HCT116 (cell line): Measurements from ENCODE around the gene SYT11. TPM values are rescaled to one million over a fixed set of nuclear protein-coding genes. Genes with fewer than 3 reads are reported as not detected.

Experiments used
- ATAC-seq: fragments of 200-7000 bp; cut with Tn5 transposase; 2 replicates; pipeline ENCODE4 v1.9.1; 2020; ENCODE audit warnings: mild to moderate bottlenecking, moderate library complexity
- BruUV-seq: library from RNA; stranded (reverse); fragments of 400-500 nt; replicated peaks from 2 replicates; lab custom pipeline; 2021; lab: Mats Ljungman, UMichigan
- CTCF ChIA-PET: fragments of 300-600 bp; sonication (Branson Sonifier 250); formaldehyde crosslinking; loops from one replicate; lab custom pipeline; 2021; ENCODE audit warnings: antibody characterized with exemption; lab: Charles Lee
- POLR2A ChIA-PET: fragments of 300-600, 350-600 bp; sonication (Branson Sonifier 250); formaldehyde crosslinking; loops from one replicate; lab custom pipeline; 2021; ENCODE audit warnings: antibody characterized with exemption; lab: Charles Lee
- RAD21 ChIA-PET, 2 experiments: fragments of 300-600 bp; sonication (Branson Sonifier 250); formaldehyde crosslinking; loops; one replicate each; lab custom pipeline; 2023; ENCODE audit warnings: low total read pairs in 2 of 2; ENCODE audit not compliant: uncharacterized antibody in 2 of 2, unreplicated experiment in 2 of 2, low non-redundant PET in 1 of 2; lab: Charles Lee
- DNase-seq: peaks from one replicate; pipeline ENCODE4 v3.0.0-alpha.2; 2010; ENCODE audit warnings: low read depth, low spot score
- H2AFZ ChIP-seq: fragments of 200-600 bp; shearing (Covaris generic), sonication (generic); 2 replicates; pipeline ENCODE4 v1.6.1; 2017; ENCODE audit warnings: low read depth, mixed run types, mixed read lengths, antibody characterized with exemption, low read length; ENCODE audit not compliant: poor library complexity, severe bottlenecking
- H3K27ac ChIP-seq: 2 replicates; pipeline ENCODE4 v1.5.1; 2012; ENCODE audit warnings: low read depth, low read length
- H3K27me3 ChIP-seq: fragments of 200-600 bp; sonication (generic); 2 replicates; pipeline ENCODE4 v1.6.1; 2016; ENCODE audit warnings: mixed run types, low read length, mixed read lengths; ENCODE audit not compliant: insufficient read depth
- H3K36me3 ChIP-seq, 2 experiments: fragments of 200-500 bp in 1 of 2; fragments of 200-600 bp in 1 of 2; sonication (Bioruptor generic) in 1 of 2; sonication (generic) in 1 of 2; 2 replicates each; pipeline versions ENCODE4 v1.5.1 to v1.6.1; 2014 to 2016; ENCODE audit warnings: low read length in 2 of 2, inconsistent platforms in 1 of 2, mixed read lengths in 1 of 2, mixed run types in 1 of 2; ENCODE audit not compliant: insufficient read depth in 2 of 2, control insufficient read depth in 1 of 2
- H3K4me1 ChIP-seq, 2 experiments: fragments of 200-600 bp in 1 of 2; sonication (generic) in 1 of 2; 2 replicates each; pipeline versions ENCODE4 v1.5.1 to v1.6.1; 2012 to 2017; ENCODE audit warnings: low read length in 2 of 2, inconsistent platforms in 1 of 2, mild to moderate bottlenecking in 1 of 2, mixed read lengths in 1 of 2, mixed run types in 1 of 2, moderate library complexity in 1 of 2; ENCODE audit not compliant: insufficient read depth in 2 of 2, control insufficient read depth in 1 of 2
- H3K4me2 ChIP-seq: fragments of 200-600 bp; sonication (generic); 2 replicates; pipeline ENCODE4 v1.6.1; 2017; ENCODE audit warnings: mixed run types, low read length, mixed read lengths
- H3K4me3 ChIP-seq, 2 experiments: fragments of 200-600 bp in 1 of 2; sonication (generic) in 1 of 2; replicated peaks in 1 of 2; 2 replicates each; pipeline ENCODE4 v1.5.1; 2011 to 2016; ENCODE audit warnings: low read length in 2 of 2, control low read depth in 1 of 2, low read depth in 1 of 2, mild to moderate bottlenecking in 1 of 2, mixed read lengths in 1 of 2, mixed run types in 1 of 2
- H3K79me2 ChIP-seq: fragments of 200-600 bp; sonication (generic); 2 replicates; pipeline ENCODE4 v1.6.1; 2017; ENCODE audit warnings: mild to moderate bottlenecking, mixed run types, low read length, moderate library complexity, mixed read lengths; ENCODE audit not compliant: insufficient read depth
- H3K9ac ChIP-seq: fragments of 200-600 bp; sonication (generic); 2 replicates; pipeline ENCODE4 v1.6.1; 2016; ENCODE audit warnings: low read length, mixed read lengths
- H3K9me2 ChIP-seq: fragments of 200-600 bp; sonication (generic), shearing (Covaris generic); 2 replicates; pipeline ENCODE4 v1.6.1; 2017; ENCODE audit warnings: mixed run types, mild to moderate bottlenecking, moderate library complexity; ENCODE audit not compliant: insufficient read depth
- H3K9me3 ChIP-seq, 2 experiments: fragments of 200-500 bp in 1 of 2; fragments of 200-600 bp in 1 of 2; sonication (Bioruptor generic) in 1 of 2; sonication (generic) in 1 of 2; 2 replicates each; pipeline ENCODE4 v1.6.1; 2014 to 2017; ENCODE audit warnings: low read length in 2 of 2, mixed read lengths in 2 of 2, inconsistent platforms in 1 of 2, low read depth in 1 of 2, mild to moderate bottlenecking in 1 of 2, mixed run types in 1 of 2, moderate library complexity in 1 of 2; ENCODE audit not compliant: control insufficient read depth in 1 of 2, insufficient read depth in 1 of 2
- H4K20me1 ChIP-seq: fragments of 200-600 bp; sonication (generic), shearing (Covaris generic); 2 replicates; pipeline ENCODE4 v1.6.1; 2017; ENCODE audit warnings: mixed run types, mild to moderate bottlenecking, moderate library complexity; ENCODE audit not compliant: insufficient read depth
- CBX3 ChIP-seq: IDR thresholded peaks from 2 replicates; pipeline ENCODE4 v1.6.1; 2012; ENCODE audit warnings: low read depth
- CEBPB ChIP-seq: IDR thresholded peaks from 2 replicates; pipeline ENCODE4 v1.6.1; 2012; ENCODE audit warnings: low read depth
- EGR1 ChIP-seq: IDR thresholded peaks from 2 replicates; pipeline ENCODE4 v1.6.1; 2012; ENCODE audit warnings: low read depth
- EZH2 ChIP-seq: fragments of 200-600 bp; sonication (generic); IDR thresholded peaks from 2 replicates; pipeline ENCODE4 v1.6.1; 2017; ENCODE audit warnings: antibody characterized with exemption, mixed run types
- FOSL1 ChIP-seq: IDR thresholded peaks from 2 replicates; pipeline ENCODE4 v1.6.1; 2012; ENCODE audit warnings: low read depth
- JUND ChIP-seq: IDR thresholded peaks from 2 replicates; pipeline ENCODE4 v1.6.1; 2012
- POLR2AphosphoS5 ChIP-seq: IDR thresholded peaks from 2 replicates; pipeline ENCODE4 v1.6.1; 2011; ENCODE audit warnings: mild to moderate bottlenecking, low read depth, low read length, moderate library complexity
- TCF7L2 ChIP-seq: IDR thresholded peaks from 2 replicates; pipeline ENCODE4 v1.7.0; 2011; ENCODE audit warnings: borderline replicate concordance, inconsistent platforms; ENCODE audit not compliant: insufficient read depth, insufficient read length; ENCODE audit errors: extremely low read depth
- ZFX ChIP-seq: fragments of 450-650 bp; IDR thresholded peaks from 2 replicates; pipeline ENCODE4 v1.6.1; 2017
- intact Hi-C: fragments of 100-400 bp; cut with micrococcal nuclease; formaldehyde crosslinking; loops from 2 replicates; pipeline ENCODE4 v1.10.0; 2022
- total RNA-seq: library from RNA; stranded (reverse); gene quantifications from one replicate; pipeline ENCODE4 v1.2.1, GENCODE V29; 2021; ENCODE audit not compliant: unreplicated experiment
- TF ChIP-seq, protein P1 (sequence below): IDR thresholded peaks from 2 replicates; pipeline ENCODE4 v1.6.1; 2012
- TF ChIP-seq, protein P2 (sequence below): IDR thresholded peaks from 2 replicates; pipeline ENCODE4 v1.6.1; 2012; ENCODE audit warnings: low read depth
- TF ChIP-seq, protein P3 (sequence below), 3 experiments: fragments of 200-600 bp in 1 of 3; sonication (generic) in 1 of 3; IDR thresholded peaks in 2 of 3; conservative IDR thresholded peaks in 1 of 3; 2 replicates each; pipeline ENCODE4 v1.5.1; 2012 to 2017; ENCODE audit warnings: low read depth in 2 of 3, low read length in 2 of 3, antibody characterized with exemption in 1 of 3, borderline replicate concordance in 1 of 3, control low read depth in 1 of 3, mild to moderate bottlenecking in 1 of 3, mixed read lengths in 1 of 3, mixed run types in 1 of 3, moderate library complexity in 1 of 3; ENCODE audit not compliant: insufficient read depth in 1 of 3

The SYT11 gene
- total RNA-seq, 1 experiment from 2014 or later = 0.17 TPM

DNA sequence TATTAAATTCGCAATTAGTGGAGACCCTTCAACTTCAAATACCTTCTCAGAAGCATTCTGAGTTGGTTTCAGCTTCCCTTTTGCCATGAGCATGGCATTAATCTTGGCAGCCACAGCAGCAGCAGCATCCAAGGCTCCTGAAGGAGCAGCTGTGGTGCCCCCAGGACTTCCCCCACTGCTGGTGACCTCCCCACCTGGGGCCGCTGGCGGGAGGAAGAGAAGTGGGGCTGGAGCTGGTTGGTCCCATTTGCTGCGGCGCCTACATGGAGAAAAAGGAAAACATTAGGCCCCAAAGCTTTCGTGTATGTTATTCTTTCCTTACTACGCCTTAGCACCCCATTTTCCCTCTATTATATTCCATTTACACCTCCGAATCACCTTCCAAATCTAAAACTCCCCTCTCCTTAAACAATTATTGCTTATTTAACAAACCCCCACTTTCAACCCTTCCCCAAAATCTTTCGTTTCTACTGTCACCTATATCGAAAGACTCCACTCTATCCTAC, 74.3 kb downstream of the SYT11 start:
- TF ChIP-seq FOSL1 (no peak), EGR1 (no peak)
- TF ChIP-seq, all 23 proteins: peak for 0
- H3K9me3 ChIP-seq = no peaks in the 10 kb centered on the region
- ATAC-seq (no peak), DNase-seq (no peak)
- peaks cover 28% of the 10 kb centered on the region; the same call in 1 of the 2 replicates for H4K20me1 ChIP-seq
- H3K4me3 ChIP-seq = peak overlapping the region; percentile 99
- peak overlapping the region; percentile 97 for H3K9ac ChIP-seq
- intact Hi-C loops = no loop called here
- peaks cover 18 to 36% of the 10 kb centered on the region in 2 experiments for H3K4me1 ChIP-seq
- H3K9me2 ChIP-seq = no peaks in the 10 kb centered on the region
- H3K4me2 ChIP-seq = peak overlapping the region; percentile 88
- peaks cover 55% of the 10 kb centered on the region for H3K79me2 ChIP-seq
- POLR2A ChIA-PET = interaction anchor here (1.1 to 3.8 kb wide), 7 partner anchors 11 to 63 kb away, joined by 3 to 20 read pairs (median 7); no protein-coding TSS in a partner anchor
- CTCF ChIA-PET = interaction anchor here (2.6 to 2.7 kb wide), 2 partner anchors 56 to 133 kb away, joined by 6 to 7 read pairs; no protein-coding TSS in a partner anchor
- no peaks in the 10 kb centered on the region for H3K27me3 ChIP-seq
- H3K36me3 ChIP-seq = peaks cover 35 to 46% of the 10 kb centered on the region in 2 experiments
- H3K27ac ChIP-seq = peak overlapping the region; percentile 67
- RAD21 ChIA-PET = no interaction called here
- no peak overlapping the region for H2AFZ ChIP-seq
- no TSS peak for BruUV-seq

DNA sequence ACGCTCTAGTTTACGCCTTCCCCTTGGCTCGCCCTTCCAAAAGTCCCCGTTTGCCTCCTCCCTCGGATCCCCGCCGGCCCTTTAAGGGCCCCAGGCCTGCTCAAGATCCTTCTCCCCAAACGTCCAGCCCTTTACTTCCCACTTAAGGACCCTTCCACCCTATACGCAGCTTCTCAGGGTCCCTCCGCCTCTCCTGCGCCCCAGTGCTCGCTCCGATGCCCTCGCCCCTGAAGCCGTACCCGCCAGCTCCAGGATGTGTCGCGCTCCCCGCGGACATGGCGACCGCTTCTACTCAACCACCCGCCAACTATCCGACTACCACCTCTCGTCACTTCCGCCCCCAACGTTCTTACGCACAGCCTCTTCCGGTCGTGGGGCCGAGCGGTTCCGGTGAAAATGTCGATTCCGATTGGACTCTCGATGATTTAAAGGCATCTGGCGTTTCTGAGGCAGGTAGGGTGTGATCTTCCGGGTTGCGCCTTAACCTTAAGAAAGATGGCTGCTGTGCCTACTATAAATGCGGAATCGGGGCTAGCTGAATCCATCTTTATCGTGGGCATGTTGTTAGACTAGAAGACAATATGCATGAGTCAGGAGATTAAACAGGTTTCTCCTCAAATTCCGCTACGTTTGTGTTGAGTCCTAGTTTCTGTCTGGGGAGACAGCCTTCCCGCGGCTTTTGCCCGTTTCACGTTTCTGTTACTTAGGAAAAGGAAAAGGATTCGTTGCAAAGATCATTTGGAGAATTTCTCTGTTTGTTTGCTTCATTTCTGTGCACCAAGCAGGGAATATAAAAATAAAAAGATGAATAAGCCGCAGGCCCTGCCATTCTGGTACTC, 74.9 kb downstream of the SYT11 start, which contains the start of gene KHDC4:
Gene KHDC4 (minus strand): TSS at position 317 of the 839 bp plus-strand sequence. CDS start 40 bp downstream, at position 277.
- Histone ChIP-seq H3K36me3 (peaks cover 29 to 40% of the 10 kb centered on the region in 2 experiments), H4K20me1 (peaks cover 23% of the 10 kb centered on the region; the same call in 1 of the 2 replicates), H3K4me3 (peak within 1 kb of the TSS; percentile 99), H3K4me2 (peak within 1 kb of the TSS; percentile 88), H3K9ac (peak within 1 kb of the TSS; percentile 97), H3K4me1 (peaks cover 23 to 42% of the 10 kb centered on the region in 2 experiments), H3K27me3 (no peaks in the 10 kb centered on the region), H3K27ac (peak within 1 kb of the TSS; percentile 67), H3K9me3 (no peaks in the 10 kb centered on the region), H3K79me2 (peaks cover 49% of the 10 kb centered on the region), H3K9me2 (no peaks in the 10 kb centered on the region), H2AFZ (peak within 1 kb of the TSS; percentile 14)
- intact Hi-C loops = no loop called here
- ChIA-PET CTCF (interaction anchor here (2.6 kb wide), 1 partner anchor 55 kb away, joined by 6 read pairs; no protein-coding TSS in a partner anchor), RAD21 (no interaction called here), POLR2A (interaction anchor here (0.8 to 3.8 kb wide), 10 partner anchors 10 to 63 kb away, joined by 3 to 20 read pairs (median 4); partner anchors contain the start of gene ARHGEF2)
- ATAC-seq (peak; percentile 89), DNase-seq (peak; percentile 98)
- BruUV-seq = no TSS peak
- TF ChIP-seq POLR2AphosphoS5 = peak; percentile 98
- TF ChIP-seq CEBPB = no peak
- no peak for TF ChIP-seq JUND
- peak; percentile 23 for TF ChIP-seq TCF7L2
- TF ChIP-seq, protein P1, sequence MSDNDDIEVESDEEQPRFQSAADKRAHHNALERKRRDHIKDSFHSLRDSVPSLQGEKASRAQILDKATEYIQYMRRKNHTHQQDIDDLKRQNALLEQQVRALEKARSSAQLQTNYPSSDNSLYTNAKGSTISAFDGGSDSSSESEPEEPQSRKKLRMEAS = no peak
- TF ChIP-seq, protein P2, sequence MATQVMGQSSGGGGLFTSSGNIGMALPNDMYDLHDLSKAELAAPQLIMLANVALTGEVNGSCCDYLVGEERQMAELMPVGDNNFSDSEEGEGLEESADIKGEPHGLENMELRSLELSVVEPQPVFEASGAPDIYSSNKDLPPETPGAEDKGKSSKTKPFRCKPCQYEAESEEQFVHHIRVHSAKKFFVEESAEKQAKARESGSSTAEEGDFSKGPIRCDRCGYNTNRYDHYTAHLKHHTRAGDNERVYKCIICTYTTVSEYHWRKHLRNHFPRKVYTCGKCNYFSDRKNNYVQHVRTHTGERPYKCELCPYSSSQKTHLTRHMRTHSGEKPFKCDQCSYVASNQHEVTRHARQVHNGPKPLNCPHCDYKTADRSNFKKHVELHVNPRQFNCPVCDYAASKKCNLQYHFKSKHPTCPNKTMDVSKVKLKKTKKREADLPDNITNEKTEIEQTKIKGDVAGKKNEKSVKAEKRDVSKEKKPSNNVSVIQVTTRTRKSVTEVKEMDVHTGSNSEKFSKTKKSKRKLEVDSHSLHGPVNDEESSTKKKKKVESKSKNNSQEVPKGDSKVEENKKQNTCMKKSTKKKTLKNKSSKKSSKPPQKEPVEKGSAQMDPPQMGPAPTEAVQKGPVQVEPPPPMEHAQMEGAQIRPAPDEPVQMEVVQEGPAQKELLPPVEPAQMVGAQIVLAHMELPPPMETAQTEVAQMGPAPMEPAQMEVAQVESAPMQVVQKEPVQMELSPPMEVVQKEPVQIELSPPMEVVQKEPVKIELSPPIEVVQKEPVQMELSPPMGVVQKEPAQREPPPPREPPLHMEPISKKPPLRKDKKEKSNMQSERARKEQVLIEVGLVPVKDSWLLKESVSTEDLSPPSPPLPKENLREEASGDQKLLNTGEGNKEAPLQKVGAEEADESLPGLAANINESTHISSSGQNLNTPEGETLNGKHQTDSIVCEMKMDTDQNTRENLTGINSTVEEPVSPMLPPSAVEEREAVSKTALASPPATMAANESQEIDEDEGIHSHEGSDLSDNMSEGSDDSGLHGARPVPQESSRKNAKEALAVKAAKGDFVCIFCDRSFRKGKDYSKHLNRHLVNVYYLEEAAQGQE = no peak
- TF ChIP-seq, protein P3, sequence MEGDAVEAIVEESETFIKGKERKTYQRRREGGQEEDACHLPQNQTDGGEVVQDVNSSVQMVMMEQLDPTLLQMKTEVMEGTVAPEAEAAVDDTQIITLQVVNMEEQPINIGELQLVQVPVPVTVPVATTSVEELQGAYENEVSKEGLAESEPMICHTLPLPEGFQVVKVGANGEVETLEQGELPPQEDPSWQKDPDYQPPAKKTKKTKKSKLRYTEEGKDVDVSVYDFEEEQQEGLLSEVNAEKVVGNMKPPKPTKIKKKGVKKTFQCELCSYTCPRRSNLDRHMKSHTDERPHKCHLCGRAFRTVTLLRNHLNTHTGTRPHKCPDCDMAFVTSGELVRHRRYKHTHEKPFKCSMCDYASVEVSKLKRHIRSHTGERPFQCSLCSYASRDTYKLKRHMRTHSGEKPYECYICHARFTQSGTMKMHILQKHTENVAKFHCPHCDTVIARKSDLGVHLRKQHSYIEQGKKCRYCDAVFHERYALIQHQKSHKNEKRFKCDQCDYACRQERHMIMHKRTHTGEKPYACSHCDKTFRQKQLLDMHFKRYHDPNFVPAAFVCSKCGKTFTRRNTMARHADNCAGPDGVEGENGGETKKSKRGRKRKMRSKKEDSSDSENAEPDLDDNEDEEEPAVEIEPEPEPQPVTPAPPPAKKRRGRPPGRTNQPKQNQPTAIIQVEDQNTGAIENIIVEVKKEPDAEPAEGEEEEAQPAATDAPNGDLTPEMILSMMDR (IDR thresholded peaks at IDR 0.05 in 2 of 3, conservative IDR thresholded peaks at IDR 0.05 in 1 of 3; ENCODE audit: borderline replicate concordance in 1 of 3, insufficient read depth in 1 of 3, low read depth in 2 of 3, low read length in 2 of 3) = 0 out of 6 replicates have a peak, but pooled peaks of 1 of the 3 experiments have one; percentile 6
- TF ChIP-seq EZH2 = no peak
- TF ChIP-seq ZFX = peak; percentile 91
- no peak for TF ChIP-seq CBX3
